DOHH2 (cell line): Measurements from ENCODE around the gene DHRS13.

ENCODE experiments used
- H3F3A ChIP-seq: fragments of 200-600 bp; sonication (generic), shearing (Covaris generic); 2 replicates; pipeline ENCODE4 v1.6.0; 2016; ENCODE audit warnings: antibody characterized with exemption, mild to moderate bottlenecking; ENCODE audit not compliant: control insufficient read depth, insufficient read depth
- H3K27ac ChIP-seq: fragments of 200-600 bp; sonication (generic); 2 replicates; pipeline ENCODE4 v1.5.1; 2014; ENCODE audit warnings: low read depth, mild to moderate bottlenecking, low read length, moderate library complexity
- H3K27me3 ChIP-seq: fragments of 200-600 bp; sonication (generic); 2 replicates; pipeline ENCODE4 v1.6.1; 2014; ENCODE audit warnings: mild to moderate bottlenecking, low read length, mixed read lengths; ENCODE audit not compliant: control insufficient read depth
- H3K36me3 ChIP-seq: fragments of 200-600 bp; sonication (generic); 2 replicates; pipeline ENCODE4 v1.6.1; 2014; ENCODE audit warnings: mild to moderate bottlenecking, low read length, moderate library complexity, mixed read lengths; ENCODE audit not compliant: control insufficient read depth
- H3K4me1 ChIP-seq: fragments of 200-600 bp; sonication (generic); 2 replicates; pipeline ENCODE4 v1.6.1; 2014; ENCODE audit warnings: mild to moderate bottlenecking, low read length, mixed read lengths; ENCODE audit not compliant: control insufficient read depth
- H3K4me2 ChIP-seq: fragments of 200-600 bp; sonication (generic); 2 replicates; pipeline ENCODE4 v1.6.0; 2014; ENCODE audit warnings: mild to moderate bottlenecking, low read length, moderate library complexity
- H3K4me3 ChIP-seq: fragments of 200-600 bp; sonication (generic); 2 replicates; pipeline ENCODE4 v1.5.1; 2014; ENCODE audit warnings: mild to moderate bottlenecking, low read length, mixed read lengths
- H3K79me2 ChIP-seq: fragments of 200-600 bp; sonication (generic); 2 replicates; pipeline ENCODE4 v1.6.1; 2014; ENCODE audit warnings: mild to moderate bottlenecking, low read length, mixed read lengths; ENCODE audit not compliant: control insufficient read depth
- H3K9me2 ChIP-seq: fragments of 200-600 bp; sonication (generic); replicated peaks from 2 replicates; pipeline ENCODE4 v1.6.1; 2014; ENCODE audit warnings: mild to moderate bottlenecking, low read length, mixed read lengths; ENCODE audit not compliant: control insufficient read depth
- H3K9me3 ChIP-seq: fragments of 200-600 bp; sonication (generic); 2 replicates; pipeline ENCODE4 v1.6.1; 2014; ENCODE audit warnings: antibody characterized with exemption, low read length, mixed read lengths; ENCODE audit not compliant: control insufficient read depth, insufficient read depth
- H4K20me1 ChIP-seq: fragments of 200-600 bp; sonication (generic); 2 replicates; pipeline ENCODE4 v1.6.0; 2014; ENCODE audit warnings: low read depth, mild to moderate bottlenecking, antibody characterized with exemption, low read length, moderate library complexity; ENCODE audit not compliant: control insufficient read depth, insufficient read depth
- CTCF ChIP-seq: fragments of 200-600 bp; sonication (generic); IDR thresholded peaks from one replicate; pipeline ENCODE4 v1.5.1; 2014; ENCODE audit warnings: antibody characterized with exemption, mild to moderate bottlenecking, low read depth, low read length; ENCODE audit not compliant: poor library complexity, severe bottlenecking
- EZH2phosphoT487 ChIP-seq: fragments of 200-600 bp; sonication (generic); IDR thresholded peaks from 2 replicates; pipeline ENCODE4 v1.6.1; 2017; ENCODE audit warnings: borderline replicate concordance, mild to moderate bottlenecking, antibody characterized with exemption, low read length, moderate library complexity, mixed read lengths

The DHRS13 gene

GRCh38 chr17:28883967-28884702, 18.7 kb downstream of the DHRS13 start:
- Histone ChIP-seq H3F3A (no peaks in the 10 kb centered on the region), H3K79me2 (no peaks in the 10 kb centered on the region), H3K4me1 (peaks cover 21% of the 10 kb centered on the region), H3K4me2 (no peak overlapping the region), H3K27ac (no peak overlapping the region), H3K27me3 (no peaks in the 10 kb centered on the region), H3K9me2 (no peaks in the 10 kb centered on the region), H3K4me3 (no peak overlapping the region), H4K20me1 (no peaks in the 10 kb centered on the region; the same call in 1 of the 2 replicates), H3K9me3 (no peaks in the 10 kb centered on the region), H3K36me3 (peaks cover 13% of the 10 kb centered on the region; the same call in 1 of the 2 replicates)
- TF ChIP-seq EZH2phosphoT487 (no peak), CTCF (no peak)

GRCh38 chr17:28882154-28882895, 20.6 kb downstream of the DHRS13 start:
- H3K36me3 ChIP-seq, result peaks cover 13% of the 10 kb centered on the region; the same call in 1 of the 2 replicates
- no peak overlapping the region for H3K27ac ChIP-seq

GRCh38 chr17:28881533-28882056, 21.3 kb downstream of the DHRS13 start:
- no peaks in the 10 kb centered on the region for H3K79me2 ChIP-seq
- no peaks in the 10 kb centered on the region for H3K9me2 ChIP-seq
- H3K4me1 ChIP-seq, result peaks cover 5% of the 10 kb centered on the region; the same call in 1 of the 2 replicates
- H3K4me2 ChIP-seq, result no peak overlapping the region
- TF ChIP-seq EZH2phosphoT487 (no peak), CTCF (no peak)
- H3K9me3 ChIP-seq, result no peaks in the 10 kb centered on the region
- H4K20me1 ChIP-seq, result no peaks in the 10 kb centered on the region
- no peak overlapping the region for H3K4me3 ChIP-seq
- no peaks in the 10 kb centered on the region for H3K27me3 ChIP-seq
- no peaks in the 10 kb centered on the region for H3F3A ChIP-seq
- peaks cover 13% of the 10 kb centered on the region; the same call in 1 of the 2 replicates for H3K36me3 ChIP-seq
- no peak overlapping the region for H3K27ac ChIP-seq

More at GRCh38 chr17:28882154-28882895, 20.6 kb downstream of the DHRS13 start:
- H3K9me2 ChIP-seq, result no peaks in the 10 kb centered on the region
- H3K4me1 ChIP-seq, result peaks cover 5% of the 10 kb centered on the region; the same call in 1 of the 2 replicates
- no peak overlapping the region for H3K4me3 ChIP-seq
- no peaks in the 10 kb centered on the region for H3K79me2 ChIP-seq
- no peaks in the 10 kb centered on the region for H3K27me3 ChIP-seq
- H3K9me3 ChIP-seq, result no peaks in the 10 kb centered on the region
- H4K20me1 ChIP-seq, result no peaks in the 10 kb centered on the region
- H3F3A ChIP-seq, result no peaks in the 10 kb centered on the region
- TF ChIP-seq EZH2phosphoT487, result no peak
- TF ChIP-seq CTCF, result no peak
- no peak overlapping the region for H3K4me2 ChIP-seq
